Pancreas (tissue), 10 donors: Measurements from ENCODE around the gene IGLL5. TPM values are rescaled to one million over a fixed set of nuclear protein-coding genes. Genes with fewer than 3 reads are reported as not detected.

Experiments used
- ATAC-seq, 4 donors: fragments of 200-7000 bp; cut with Tn5 transposase; one replicate each; pipeline versions ENCODE4 v1.8.0 to v1.9.1; 2020; ENCODE audit warnings: mild to moderate bottlenecking in 4 of 4, moderate library complexity in 4 of 4
- DNase-seq, 6 donors: peaks; one replicate each; pipeline ENCODE4 v3.0.0-alpha.2; 2020
- FAIRE-seq: peaks from 2 replicates; lab custom pipeline; 2012; peaks lifted over from hg19 to GRCh38; lab: Jason Lieb, UNC
- H3K27ac ChIP-seq, 4 donors: fragments of 200-600 bp; sonication (generic); 1 replicate in 3 of 4; 2 replicates in 1 of 4; pipeline versions ENCODE4 v1.5.0 to v1.8.0; 2020
- H3K27me3 ChIP-seq, 4 donors: fragments of 200-600 bp; one replicate each; pipeline ENCODE4 v1.8.0; 2021
- H3K36me3 ChIP-seq, 3 donors: fragments of 200-600 bp; sonication (generic) in 1 of 3; one replicate each; pipeline versions ENCODE4 v1.5.0 to v1.8.0; 2020 to 2021
- H3K4me1 ChIP-seq, 3 donors: fragments of 200-600 bp; one replicate each; pipeline ENCODE4 v1.8.0; 2021
- H3K4me3 ChIP-seq, 4 donors: fragments of 200-600 bp; sonication (generic) in 2 of 4; one replicate each; pipeline versions ENCODE4 v1.5.0 to v1.8.0; 2020 to 2021
- H3K9me3 ChIP-seq, 4 donors: fragments of 200-600 bp; one replicate each; pipeline ENCODE4 v1.8.0; 2021
- CTCF ChIP-seq, 4 donors: fragments of 200-600 bp; sonication (generic) in 3 of 4; IDR thresholded peaks; one replicate each; pipeline versions ENCODE4 v1.5.0 to v1.8.0; 2021; ENCODE audit warnings: antibody characterized with exemption in 4 of 4
- WGBS, 2 donors: extraction: QIAGEN DNeasy Blood & Tissue Kit; methylation state at CpG; one replicate each; pipeline ENCODE4 v1.1.7; 2013; 5-methylcytosine and 5-hydroxymethylcytosine counted together
- intact Hi-C, 3 donors: fragments of 100-400 bp; cut with DNase I; formaldehyde crosslinking; loops; one replicate each; pipeline versions ENCODE4 v1.11.1 to v1.14.2; 2022
- polyA plus RNA-seq, 2 donors: library from polyadenylated mRNA; stranded (reverse); fragments of 200-250 nt; gene quantifications; one replicate each; pipeline ENCODE4 v1.2.3, GENCODE V29; 2013
- total RNA-seq, 6 donors: library from RNA; stranded (reverse); fragmentation: NEBNext Ultra II Directional in 4 of 6; extraction: Animal tissue kit (Norgen Biotek cat#: 25700) in 4 of 6; gene quantifications; one replicate each; pipeline versions ENCODE4 v1.2.1 to v1.2.4, GENCODE V29; 2021 to 2023
- donor health status: healthy with polysubstance abuse.
- donor health status: DM: no; HTN: no; CAD: no; lungs with moderate emphysema.
- donor health status: DM: no; HTN: no; CAD: no.
- donor health status: control.
- donor health status: control.
- donor health status: Bipolar disorder and iron deficiency.
- donor health status: DM: yes; HTN: yes; CAD: no.
- donor health status: DM: no; HTN: no; CAD: no.
- donor health status: DM: no; HTN: no; CAD: no.
- donor health status: DM: yes; HTN: yes; CAD: no.

IGLL5 gene
- total and polyA plus RNA-seq, 8 donors: 0.23 to 26.3 (median 0.72) TPM; not detected in 3

- no peak for FAIRE-seq
- WGBS, 2 donors: 41 to 52% methylated on average over 5 of the region's 5 CpGs
- intact Hi-C loops: loop anchor here in 1 of 3 donors (10.0 kb wide), 2 partner anchors 195 to 285 kb away; no protein-coding TSS in a partner anchor
These were observed 7.9 kb upstream of the IGLL5 start for GRCh38 chr22:22879675-22880155.

GRCh38 chr22:22880645-22881044, 7.0 kb upstream of the IGLL5 start:
- Histone ChIP-seq H3K4me1 (no peaks in the 10 kb centered on the region), H3K9me3 (no peaks in the 10 kb centered on the region), H3K27ac (no peak overlapping the region), H3K4me3 (no peak overlapping the region), H3K27me3 (no peaks in the 10 kb centered on the region), H3K36me3 (no peaks in the 10 kb centered on the region)
- intact Hi-C loops: loop anchor here in 1 of 3 donors (10.0 kb wide), 2 partner anchors 196 to 286 kb away; no protein-coding TSS in a partner anchor
- WGBS, 2 donors: 56 to 76% methylated on average over 9 of the region's 9 CpGs
- DNase-seq: no peak
- FAIRE-seq: no peak
- TF ChIP-seq CTCF (IDR thresholded peaks at IDR 0.05): no peak
- ATAC-seq: no peak

More at GRCh38 chr22:22879675-22880155, 7.9 kb upstream of the IGLL5 start:
- no peak for TF ChIP-seq CTCF (IDR thresholded peaks at IDR 0.05)
- Histone ChIP-seq H3K9me3 (no peaks in the 10 kb centered on the region), H3K27ac (no peak overlapping the region), H3K4me3 (no peak overlapping the region), H3K4me1 (no peaks in the 10 kb centered on the region), H3K27me3 (no peaks in the 10 kb centered on the region), H3K36me3 (no peaks in the 10 kb centered on the region)
- DNase-seq (no peak), ATAC-seq (no peak)

- TF ChIP-seq CTCF (IDR thresholded peaks at IDR 0.05): no peak
- Histone ChIP-seq H3K27me3 (no peaks in the 10 kb centered on the region), H3K4me3 (no peak overlapping the region), H3K27ac (no peak overlapping the region), H3K4me1 (no peaks in the 10 kb centered on the region), H3K36me3 (no peaks in the 10 kb centered on the region), H3K9me3 (no peaks in the 10 kb centered on the region)
- 54 to 56% methylated on average over 10 of the region's 10 CpGs for WGBS, 2 donors
- DNase-seq (no peak), FAIRE-seq (no peak), ATAC-seq (no peak)
- intact Hi-C loops: loop anchor here in 1 of 3 donors (10.0 kb wide), 2 partner anchors 197 to 287 kb away; no protein-coding TSS in a partner anchor
These were observed 6.3 kb upstream of the IGLL5 start for GRCh38 chr22:22881116-22882000.

- FAIRE-seq (no peak), ATAC-seq (peak in 2 of 4 donors; percentile 22 to 52), DNase-seq (no peak)
- no peak for TF ChIP-seq CTCF (IDR thresholded peaks at IDR 0.05)
- intact Hi-C loops: loop anchor here in 1 of 3 donors (10.0 kb wide), 2 partner anchors 197 to 287 kb away; no protein-coding TSS in a partner anchor
- Histone ChIP-seq H3K27me3 (no peaks in the 10 kb centered on the region), H3K4me1 (no peaks in the 10 kb centered on the region), H3K36me3 (no peaks in the 10 kb centered on the region), H3K9me3 (no peaks in the 10 kb centered on the region), H3K4me3 (no peak overlapping the region), H3K27ac (no peak overlapping the region)
- 49 to 65% methylated on average over 6 of the region's 6 CpGs for WGBS, 2 donors
These were observed 5.4 kb upstream of the IGLL5 start for GRCh38 chr22:22882033-22882717.
